ENCODE data around the gene C2orf66.

C2orf66 gene

DNA sequence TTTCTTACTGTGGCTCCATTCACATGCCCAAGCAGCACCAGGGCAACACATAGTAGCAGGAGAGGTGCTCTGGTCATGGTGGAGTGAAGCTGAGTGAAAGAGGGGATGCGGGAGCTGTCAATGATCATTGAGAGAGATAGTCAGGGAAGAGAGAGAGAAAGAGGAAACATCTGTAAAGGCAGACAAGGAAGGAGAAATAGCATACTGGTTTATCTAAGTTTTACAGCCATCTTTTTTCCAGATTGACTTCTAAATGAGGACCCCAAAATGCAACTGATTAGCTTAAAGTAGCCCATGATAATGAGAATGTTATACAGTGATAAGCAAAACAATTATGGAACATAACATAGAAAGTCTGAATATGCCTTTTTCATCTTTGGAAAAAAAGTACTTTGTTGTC is at the start of gene C2orf66:
TSS of gene C2orf66 (minus strand) at position 96 of the 400 bp plus-strand sequence. CDS start at position 77, 19 bp downstream.
- no peak for DNase-seq (ENCODE audit: low read depth in 2 of 2, low spot score in 1 of 2)

DNA sequence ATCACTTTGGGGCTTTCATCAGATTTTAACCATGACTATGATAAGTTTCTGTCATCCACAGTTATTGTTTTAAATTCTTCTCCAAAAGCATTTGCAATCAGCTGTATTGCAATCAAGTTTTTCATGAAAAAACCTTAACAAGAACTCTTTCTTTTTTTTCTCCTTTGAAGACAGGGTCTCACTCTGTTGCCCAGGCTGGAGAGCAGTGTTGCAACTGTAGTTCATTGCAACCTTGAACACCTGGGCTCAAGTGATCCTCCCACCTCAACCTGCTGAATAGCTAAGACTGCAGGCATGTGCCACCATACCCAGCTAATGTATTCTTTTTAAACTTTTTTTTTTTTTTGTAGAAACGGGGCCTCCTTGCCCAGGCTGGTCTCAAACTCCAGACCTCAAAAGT is 45.5 kb upstream of the C2orf66 start:
- DNase-seq (ENCODE audit: low read depth in 2 of 2, low spot score in 1 of 2) = no peak

DNA sequence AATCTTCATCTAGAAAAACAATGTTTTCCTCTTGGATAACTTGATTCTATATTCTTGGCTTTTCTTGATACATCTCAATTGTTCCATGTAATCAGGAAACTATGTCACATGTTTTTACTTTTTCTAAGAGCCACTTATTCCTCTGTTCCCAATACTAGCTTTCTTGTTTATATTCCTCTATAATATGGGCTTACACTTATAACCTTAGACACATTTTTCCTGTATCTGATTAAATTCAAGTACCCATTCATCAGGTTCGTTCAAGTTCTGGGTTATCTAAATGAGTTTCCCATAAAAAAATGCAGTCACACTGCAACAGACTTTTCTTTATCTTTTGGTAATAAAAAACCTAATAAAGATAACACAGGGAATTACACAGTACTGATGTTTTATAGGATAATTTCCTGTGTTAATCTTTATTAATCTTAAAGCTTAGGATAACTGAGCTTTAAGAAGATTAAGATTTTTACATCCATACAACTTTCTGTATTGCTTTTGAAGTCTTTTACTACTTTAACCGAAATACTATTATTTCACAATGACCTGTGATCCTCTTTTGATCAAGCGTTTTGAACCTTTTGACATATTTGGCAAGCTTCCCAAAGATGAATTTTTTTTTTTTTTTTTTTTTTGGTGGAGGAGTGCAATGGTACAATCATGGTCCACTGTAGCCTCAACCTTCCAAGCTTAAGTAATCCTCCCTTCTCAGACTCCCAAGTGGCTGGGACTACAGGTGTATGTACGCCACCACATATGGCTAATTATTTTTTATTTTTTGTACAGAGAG is 44.3 kb upstream of the C2orf66 start:
- DNase-seq (ENCODE audit: low read depth in 2 of 2, low spot score in 1 of 2) = no peak

DNA sequence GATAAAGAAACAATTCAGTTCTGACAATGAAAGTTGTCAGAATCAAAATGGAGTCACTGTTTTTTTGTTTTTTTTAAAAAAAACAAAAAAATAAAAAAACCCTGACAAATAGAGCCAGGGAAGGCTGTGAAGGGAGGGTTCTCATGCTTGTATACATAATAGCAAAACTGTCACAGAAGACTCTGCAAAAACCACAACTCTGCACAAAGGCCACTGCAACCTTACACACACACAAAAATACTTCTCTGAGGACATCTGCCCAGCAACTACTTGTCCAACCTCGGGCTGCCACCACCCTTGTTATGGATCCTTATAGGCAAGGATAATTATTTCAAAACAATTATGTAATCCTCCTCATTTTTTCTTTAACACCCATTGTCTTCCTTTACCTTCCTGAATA is 41.9 kb upstream of the C2orf66 start:
- DNase-seq (ENCODE audit: low read depth in 2 of 2, low spot score in 1 of 2) = no peak

DNA sequence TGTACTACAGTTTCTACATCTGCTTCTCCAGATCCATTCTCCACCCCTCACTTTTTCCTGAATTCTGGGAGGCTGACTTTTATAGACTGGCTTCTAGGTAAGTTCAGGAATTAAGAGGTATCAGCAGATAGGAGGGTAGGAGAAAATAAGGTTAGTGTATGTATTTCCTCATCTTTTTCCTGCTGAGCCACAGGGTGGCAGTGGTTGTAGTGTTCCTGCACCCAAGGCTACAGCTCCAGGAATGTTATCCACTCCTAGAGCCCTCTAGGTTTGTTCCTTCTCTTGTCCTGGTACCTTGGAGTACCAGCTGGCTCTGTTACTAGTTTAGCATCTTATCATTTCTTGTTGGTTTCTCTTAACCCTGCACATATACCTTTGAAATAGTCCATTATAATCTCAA is 40.7 kb upstream of the C2orf66 start:
- no peak for DNase-seq (ENCODE audit: low read depth in 2 of 2, low spot score in 1 of 2)

DNA sequence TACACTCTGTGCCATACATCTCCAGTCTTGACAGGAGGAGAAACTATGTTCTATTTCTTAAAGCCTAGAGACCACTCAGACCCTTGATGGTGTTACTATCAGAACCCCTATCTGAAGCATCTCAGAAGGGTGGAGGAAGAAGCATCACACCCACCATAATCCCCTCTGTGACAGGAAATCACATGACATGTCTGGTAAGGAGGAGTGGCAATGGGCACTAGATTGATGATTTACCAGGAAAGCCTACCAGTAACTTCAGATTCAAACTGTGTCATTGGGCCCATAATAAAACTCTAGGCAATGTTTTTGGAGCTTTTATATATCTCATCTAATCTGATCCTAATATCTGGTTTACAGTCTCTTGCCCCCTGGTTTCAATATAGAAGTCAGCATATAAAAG is 37.1 kb upstream of the C2orf66 start:
- no peak for DNase-seq (ENCODE audit: low read depth in 2 of 2, low spot score in 1 of 2)

DNA sequence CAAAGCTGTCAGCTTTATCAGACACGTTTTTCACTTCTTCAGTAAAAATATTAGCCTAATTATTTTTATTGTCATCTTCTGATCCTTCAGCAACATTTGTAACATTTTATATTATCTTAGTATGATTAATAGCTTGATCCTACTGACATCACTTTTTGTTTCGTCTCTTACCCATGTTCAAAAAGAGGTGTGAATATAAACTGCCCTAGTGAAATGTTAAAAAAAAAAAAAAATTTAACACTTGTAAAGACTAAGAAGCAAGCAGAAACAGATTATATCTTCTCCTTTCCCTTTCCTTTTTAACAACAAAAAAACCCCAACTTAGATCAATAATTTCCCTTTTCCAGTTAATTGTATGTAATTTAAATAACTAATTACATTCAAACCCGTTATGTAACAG is 36.2 kb upstream of the C2orf66 start:
- DNase-seq (ENCODE audit: low read depth in 2 of 2, low spot score in 1 of 2) = no peak

DNA sequence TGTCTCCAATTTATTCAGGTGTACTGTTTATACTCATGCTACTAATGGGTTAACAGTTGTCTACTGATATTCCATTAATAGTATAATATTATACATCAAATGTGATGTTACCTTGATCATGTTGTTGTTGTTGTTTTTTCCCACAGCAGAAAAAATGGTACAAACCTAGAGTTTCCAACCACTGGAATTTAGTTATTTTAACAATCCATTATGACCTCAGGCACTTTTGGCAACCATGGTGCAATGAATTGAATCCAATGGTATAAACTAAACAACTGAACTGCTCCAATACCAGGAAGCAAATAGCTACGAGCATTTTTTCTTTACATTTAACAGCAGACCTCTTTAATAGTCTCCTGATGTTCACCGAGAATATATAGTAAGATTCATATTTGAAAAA is 31.0 kb upstream of the C2orf66 start:
- DNase-seq (ENCODE audit: low read depth in 2 of 2, low spot score in 1 of 2) = no peak

DNA sequence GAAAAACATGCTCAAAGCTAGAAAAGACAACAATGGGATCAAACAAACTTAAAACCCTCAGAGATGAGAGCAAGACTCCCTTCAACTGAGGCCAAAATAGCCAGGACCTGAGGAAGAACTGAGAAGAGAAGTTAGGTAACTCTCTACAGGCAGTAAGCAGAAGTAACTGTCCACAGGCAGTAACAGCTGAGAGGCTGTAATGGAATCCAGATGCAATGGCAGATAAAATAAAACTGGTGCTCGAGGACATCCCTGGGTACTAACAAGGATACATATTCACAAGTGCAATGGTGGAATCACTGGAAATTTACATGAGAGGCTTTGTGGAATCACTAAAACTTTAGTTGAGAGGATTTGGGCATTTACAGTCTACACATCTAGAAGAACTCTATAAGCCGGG is 30.4 kb upstream of the C2orf66 start:
- no peak for DNase-seq (ENCODE audit: low read depth in 2 of 2, low spot score in 1 of 2)

DNA sequence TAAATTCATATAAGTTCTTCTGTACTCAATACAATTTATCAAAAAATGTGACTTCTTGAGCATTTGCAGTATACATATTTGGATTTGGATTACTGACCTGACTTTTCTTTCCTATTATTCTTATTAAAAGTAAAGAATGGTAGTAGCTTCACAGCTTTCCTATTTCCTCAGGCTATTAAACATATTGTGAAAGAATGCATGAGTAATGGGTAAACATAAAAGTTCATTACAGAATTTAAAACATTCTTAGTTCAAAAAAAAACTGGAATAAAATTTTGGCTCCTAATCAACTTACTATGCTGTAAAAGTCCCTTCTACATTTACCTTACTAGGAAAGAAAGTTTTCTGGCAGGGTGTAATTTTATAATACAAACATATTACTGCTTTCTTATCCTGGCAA is 27.3 kb upstream of the C2orf66 start:
- no peak for DNase-seq (ENCODE audit: low read depth in 2 of 2, low spot score in 1 of 2)

DNA sequence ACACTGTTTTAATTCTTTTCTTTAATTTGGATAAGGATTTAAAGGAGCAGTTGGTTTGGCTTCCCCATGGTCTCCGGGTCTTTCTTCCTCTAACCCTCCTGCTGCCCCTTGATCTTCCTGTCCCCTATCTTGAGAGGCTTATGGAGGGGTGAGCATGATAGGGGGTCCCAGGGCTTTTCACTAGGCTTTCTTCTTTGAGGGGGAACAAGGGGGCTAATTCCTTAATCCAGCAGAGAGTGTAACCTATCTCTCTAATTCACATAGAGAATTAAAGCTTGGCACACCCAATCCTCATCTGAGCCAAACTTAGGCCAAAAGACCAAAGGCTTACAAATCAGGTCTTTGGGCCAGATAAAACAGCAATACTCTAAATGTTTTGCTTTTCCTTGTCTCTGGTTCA is 21.5 kb upstream of the C2orf66 start:
- DNase-seq (ENCODE audit: low read depth in 2 of 2, low spot score in 1 of 2) = no peak

DNA sequence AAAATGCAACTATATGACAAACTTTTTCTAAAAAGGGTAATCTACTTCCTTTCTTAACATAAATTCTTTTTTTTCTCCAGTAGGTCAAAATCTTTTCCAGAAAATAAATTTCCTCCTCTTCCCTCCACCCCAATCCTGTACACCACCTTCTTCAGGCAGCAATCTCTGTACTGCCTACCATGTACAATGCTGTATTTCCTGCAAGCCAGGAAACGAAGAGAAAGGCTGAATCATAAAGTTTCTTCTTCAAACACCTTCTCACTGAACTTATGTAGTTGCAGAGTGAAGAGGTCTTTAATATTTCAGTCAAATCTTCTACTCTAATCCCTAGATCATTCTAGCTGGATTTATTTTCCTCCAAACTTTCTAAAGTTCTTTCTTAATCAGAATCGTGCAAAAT is 18.2 kb upstream of the C2orf66 start:
- no peak for DNase-seq (ENCODE audit: low read depth in 2 of 2, low spot score in 1 of 2)

DNA sequence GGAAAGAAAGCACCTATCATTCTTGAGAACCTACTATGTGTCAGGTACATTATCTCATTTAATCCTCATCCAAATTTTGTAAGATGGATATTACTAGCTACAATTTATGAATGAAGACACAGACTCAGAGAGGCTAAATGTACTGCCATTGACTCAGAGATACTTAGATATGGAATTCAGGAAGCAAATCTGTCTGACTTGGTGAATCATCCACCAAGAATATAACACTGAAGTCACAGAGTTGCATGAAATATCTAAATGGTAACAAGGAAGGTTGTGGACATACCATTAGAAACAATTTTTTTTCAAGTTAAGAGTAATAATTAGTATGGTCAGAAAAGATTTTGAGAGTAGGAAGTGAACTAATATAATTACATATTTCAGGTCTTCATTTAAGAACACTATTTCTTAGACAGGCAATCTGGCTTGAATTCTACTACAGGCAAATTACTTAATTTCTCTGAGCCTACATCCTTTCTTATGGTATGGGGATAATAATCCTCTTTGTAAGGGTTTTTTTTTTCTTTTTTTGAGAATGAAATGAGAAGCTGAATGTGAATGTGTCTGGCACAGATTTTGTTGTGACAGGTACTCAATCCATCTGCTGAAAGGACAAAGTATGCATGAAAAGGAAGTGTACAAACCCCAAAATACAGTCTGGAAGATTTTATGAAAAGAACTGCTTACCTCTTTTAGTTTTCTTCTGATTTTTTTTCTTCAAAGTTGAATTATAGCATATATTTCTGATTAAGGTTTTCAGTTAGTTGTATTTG is 14.8 kb upstream of the C2orf66 start:
- no peak for DNase-seq (ENCODE audit: low read depth in 2 of 2, low spot score in 1 of 2)

DNA sequence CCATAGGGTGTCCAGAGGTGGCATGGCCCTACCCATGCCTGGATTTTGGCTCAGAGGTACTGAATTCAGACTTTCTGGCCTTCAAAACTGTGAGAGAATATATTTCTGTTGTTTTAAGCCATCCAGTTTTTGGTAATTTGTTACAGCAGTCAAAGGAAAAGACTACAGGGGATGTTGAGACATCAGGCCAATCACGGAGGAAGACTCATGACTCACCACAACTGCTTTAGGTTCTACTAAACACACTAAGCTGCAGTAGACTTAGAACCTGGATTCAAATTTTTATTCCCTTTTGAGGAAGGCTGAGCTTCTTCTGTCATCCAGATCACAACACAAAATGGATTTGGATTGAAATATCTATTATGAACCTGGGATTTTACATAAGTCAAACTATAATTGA is 12.0 kb upstream of the C2orf66 start:
- DNase-seq (ENCODE audit: low read depth in 2 of 2, low spot score in 1 of 2) = no peak

DNA sequence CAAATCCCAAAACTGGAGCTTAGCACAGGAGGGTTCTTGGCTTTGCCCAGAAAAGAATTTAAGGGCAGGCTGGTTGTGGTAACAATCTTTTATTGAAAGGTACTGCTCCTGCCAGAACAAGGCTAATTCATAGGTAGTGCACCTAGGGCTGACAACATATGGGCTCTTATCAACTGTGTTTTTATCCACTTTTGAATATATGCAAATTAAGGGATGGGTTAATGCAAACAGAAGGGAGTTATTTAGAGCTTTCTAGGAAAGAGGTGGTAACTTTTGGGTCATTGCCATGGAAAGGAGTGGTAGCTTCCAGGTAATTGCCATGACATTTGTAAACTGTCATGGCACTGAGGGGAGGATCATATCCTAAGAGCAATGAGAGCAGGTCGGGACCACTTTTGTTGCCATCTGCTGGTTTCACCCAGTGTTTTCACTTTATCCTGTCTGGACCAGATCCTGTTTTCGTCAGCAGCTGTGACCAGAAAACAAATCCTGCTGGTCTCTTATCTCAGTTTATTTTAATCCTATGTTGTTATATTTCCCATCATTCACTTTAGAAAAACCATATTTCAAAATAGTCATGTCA is 981 bp downstream of the C2orf66 start:
- no peak for DNase-seq (ENCODE audit: low read depth in 2 of 2, low spot score in 1 of 2)

DNA sequence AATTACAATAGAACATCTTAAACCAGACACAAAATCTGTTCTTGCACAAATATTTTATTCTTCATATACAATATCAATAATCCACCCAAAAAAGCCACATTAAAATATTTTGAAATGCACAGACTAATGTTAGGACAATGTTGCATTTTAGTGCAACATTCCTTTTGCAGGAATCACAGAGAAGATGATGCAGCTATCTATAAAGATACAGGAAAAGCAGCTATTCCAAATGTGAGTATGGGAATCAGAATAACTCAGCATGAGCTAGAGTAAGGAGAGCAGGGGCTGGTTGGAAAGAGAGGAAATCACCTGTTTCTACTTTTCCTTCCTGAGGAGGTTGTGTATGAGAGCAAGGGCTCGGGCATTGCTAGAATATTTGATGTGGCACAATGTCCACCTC is 4.8 kb downstream of the C2orf66 start:
- DNase-seq (ENCODE audit: low read depth in 2 of 2, low spot score in 1 of 2) = no peak

DNA sequence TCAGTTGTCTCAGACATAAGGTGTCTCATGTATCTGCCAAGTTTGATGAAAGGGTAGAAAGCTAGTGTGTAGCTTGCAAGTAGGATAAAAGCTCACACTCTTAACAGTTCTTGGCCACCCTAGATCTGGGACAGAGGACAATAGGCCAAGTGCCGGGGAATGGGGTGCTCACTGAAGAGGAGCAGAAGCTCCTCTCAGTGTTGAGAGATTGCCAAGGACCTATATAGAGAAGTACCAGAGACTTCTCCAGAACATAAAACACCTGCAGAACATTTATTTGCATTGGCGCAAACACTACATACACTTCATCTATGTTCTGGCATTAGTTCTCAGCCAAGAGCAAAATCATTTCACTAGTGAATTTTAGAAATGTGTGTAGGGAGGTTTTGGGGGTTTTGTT is 6.8 kb downstream of the C2orf66 start:
- DNase-seq (ENCODE audit: low read depth in 2 of 2, low spot score in 1 of 2) = no peak

DNA sequence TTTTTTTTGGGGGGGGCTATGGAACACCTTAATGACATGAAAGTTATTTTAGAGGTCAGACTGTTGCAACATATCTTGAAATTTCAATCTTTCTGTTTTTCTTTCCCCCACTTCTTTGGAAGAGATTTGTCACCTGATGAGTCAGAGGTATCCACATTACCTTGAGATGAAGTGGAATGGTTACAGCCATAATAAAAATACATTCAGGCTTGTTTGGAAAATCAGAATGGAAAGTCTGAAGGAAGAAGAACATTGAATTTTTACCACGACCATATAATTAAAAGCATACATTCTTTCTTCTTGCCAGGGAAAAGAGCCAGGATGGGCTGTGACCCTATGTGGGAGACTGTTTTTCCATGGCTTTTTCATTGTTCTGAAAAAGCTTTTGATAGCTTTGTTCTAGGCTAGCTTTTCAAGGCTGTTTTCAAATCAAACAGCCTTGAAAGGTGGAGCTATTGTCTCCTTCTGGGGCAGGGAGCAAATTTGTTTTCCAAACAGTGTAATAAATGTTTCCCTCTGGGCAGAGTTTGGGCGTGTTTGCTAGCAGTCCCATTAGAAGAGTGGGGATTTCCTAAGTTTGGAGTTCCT is 7.4 kb downstream of the C2orf66 start:
- no peak for DNase-seq (ENCODE audit: low read depth in 2 of 2, low spot score in 1 of 2)

DNA sequence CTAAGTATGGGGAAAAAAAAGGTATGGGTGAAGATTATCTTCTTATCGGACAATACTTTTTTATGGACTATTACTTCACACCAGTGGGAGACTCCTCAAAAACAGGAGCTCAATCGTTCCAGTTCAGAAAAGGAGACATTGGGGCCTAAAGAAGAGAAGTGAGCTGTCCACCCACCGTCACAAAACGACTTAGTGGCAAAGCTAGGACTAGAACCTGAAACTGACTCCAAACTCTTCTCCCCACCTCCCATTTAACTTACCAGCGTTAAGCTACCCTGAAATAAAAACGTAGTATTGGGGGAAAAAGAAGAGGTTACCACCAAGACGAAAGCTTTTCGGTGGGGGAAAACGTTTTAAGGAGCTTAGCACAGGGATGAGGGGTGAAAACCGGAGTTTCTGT is 10.2 kb downstream of the C2orf66 start:
- DNase-seq (ENCODE audit: low read depth in 2 of 2, low spot score in 1 of 2) = no peak

DNA sequence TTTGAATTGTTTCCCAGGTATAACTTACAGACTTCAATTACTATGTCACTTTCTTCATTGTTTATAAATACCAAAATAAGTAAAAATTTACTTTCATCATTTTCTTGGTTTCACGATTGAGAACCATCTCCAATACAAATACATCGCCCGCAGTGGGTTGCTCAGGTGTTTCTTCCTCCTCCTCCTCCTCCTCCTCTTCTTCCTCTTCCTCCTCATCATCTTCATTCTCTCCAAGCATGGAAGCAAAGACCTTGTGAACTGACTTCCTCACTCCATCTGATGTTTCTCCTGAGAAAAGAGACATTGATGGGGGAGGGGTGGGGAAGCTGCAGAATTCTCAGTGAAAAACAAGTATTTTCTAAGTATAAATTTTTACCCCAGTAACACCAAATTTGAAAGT is 16.3 kb downstream of the C2orf66 start:
- DNase-seq (ENCODE audit: low read depth in 2 of 2, low spot score in 1 of 2) = no peak

DNA sequence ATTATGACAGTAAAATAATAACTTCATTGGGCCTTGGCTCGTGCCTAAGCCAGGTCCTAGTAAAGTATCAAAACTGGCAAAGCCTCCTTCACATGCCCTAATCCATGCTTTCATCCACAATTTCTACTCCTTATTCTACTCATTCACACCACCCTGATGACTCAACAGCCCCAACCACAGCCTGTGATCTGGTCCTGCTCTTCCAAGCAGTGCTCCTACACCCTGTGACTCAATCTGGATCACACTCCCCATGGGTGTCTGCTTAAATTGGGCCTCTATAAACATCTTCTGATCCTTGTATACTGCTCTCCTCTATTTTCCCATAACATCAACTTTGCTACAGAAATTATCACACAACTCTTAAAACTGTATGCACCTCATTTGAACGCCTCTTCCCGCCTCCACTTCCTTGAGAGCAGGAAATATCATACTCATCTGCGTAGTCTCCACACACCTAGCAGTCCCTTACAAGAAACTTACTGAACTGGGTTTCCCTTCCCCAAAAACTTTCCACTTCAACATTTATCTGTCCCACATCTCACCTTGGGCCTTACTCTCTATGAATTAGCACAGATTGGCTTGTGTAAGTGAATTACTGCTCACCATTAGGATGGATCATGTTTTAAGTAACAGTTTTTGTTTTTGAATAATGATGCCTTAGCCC is 25.6 kb downstream of the C2orf66 start:
- DNase-seq (ENCODE audit: low read depth in 2 of 2, low spot score in 1 of 2) = no peak
